Lower leg skin (tissue), 4 donors: ENCODE data around the gene GALNT2. TPM values are rescaled to one million over a fixed set of nuclear protein-coding genes. Genes with fewer than 3 reads are reported as not detected.

ENCODE experiments used
- DNase-seq, 2 donors: peaks; one replicate each; pipeline ENCODE4 v3.0.0-alpha.2; 2019; ENCODE audit warnings: low spot score in 2 of 2
- H3K4me3 ChIP-seq: fragments of 200-600 bp; sonication (generic); 2 replicates; pipeline ENCODE4 v1.5.1; 2017; ENCODE audit warnings: mild to moderate bottlenecking, low read depth; ENCODE audit not compliant: poor library complexity, severe bottlenecking
- CTCF ChIP-seq, 3 donors: fragments of 450-650 bp; IDR thresholded peaks; one replicate each; pipeline ENCODE4 v1.5.1; 2016; ENCODE audit warnings: antibody characterized with exemption in 3 of 3, mild to moderate bottlenecking in 3 of 3, moderate library complexity in 2 of 3
- POLR2A ChIP-seq, 2 donors: fragments of 450-650 bp; IDR thresholded peaks; one replicate each; pipeline ENCODE4 v1.6.1; 2016 to 2017; ENCODE audit warnings: antibody characterized with exemption in 2 of 2, mild to moderate bottlenecking in 1 of 2, moderate library complexity in 1 of 2
- WGBS, 2 donors: methylation state at CpG; one replicate each; pipeline ENCODE4 v1.1.5; 2018; 5-methylcytosine and 5-hydroxymethylcytosine counted together
- intact Hi-C: fragments of 100-400 bp; cut with DNase I; formaldehyde crosslinking; loops from one replicate; pipeline ENCODE4 v1.15.0; 2023; ENCODE audit warnings: low total_unique reads
- total RNA-seq, 4 donors: library from RNA; depleted of rRNA; stranded (reverse); fragments of >200 nt; gene quantifications; one replicate each; pipeline ENCODE4 v1.1.0, GENCODE V29; 2016

GALNT2 gene
- total RNA-seq, 4 donors from 2014 or later, result 11.0 to 31.0 (median 20.2) TPM

- TF ChIP-seq POLR2A (IDR thresholded peaks at IDR 0.05), result no peak
- no peak for TF ChIP-seq CTCF (IDR thresholded peaks at IDR 0.05)
- intact Hi-C loops, result no loop called here
- no peak for DNase-seq
- WGBS, 2 donors, result 63 to 69% methylated on average over 14 of the region's 14 CpGs
- no peak overlapping the region for H3K4me3 ChIP-seq
Measured at GRCh38 chr1:230270559-230271281, 203.7 kb downstream of the GALNT2 start.

GRCh38 chr1:230271300-230272035 lies 204.4 kb downstream of the GALNT2 start:
- intact Hi-C loops, result no loop called here
- TF ChIP-seq CTCF (IDR thresholded peaks at IDR 0.05) (no peak), POLR2A (IDR thresholded peaks at IDR 0.05) (no peak)
- DNase-seq, result no peak
- WGBS, 2 donors, result 89 to 91% methylated on average over 20 of the region's 20 CpGs
- no peak overlapping the region for H3K4me3 ChIP-seq

- 90 to 97% methylated on average over 9 of the region's 9 CpGs for WGBS, 2 donors
- intact Hi-C loops, result no loop called here
- no peak overlapping the region for H3K4me3 ChIP-seq
- no peak for DNase-seq
- TF ChIP-seq POLR2A (IDR thresholded peaks at IDR 0.05), result no peak
- no peak for TF ChIP-seq CTCF (IDR thresholded peaks at IDR 0.05)
Measured at GRCh38 chr1:230272557-230272956, 205.5 kb downstream of the GALNT2 start.

GRCh38 chr1:230273141-230273710 lies 206.2 kb downstream of the GALNT2 start:
- TF ChIP-seq POLR2A (IDR thresholded peaks at IDR 0.05), result no peak
- TF ChIP-seq CTCF (IDR thresholded peaks at IDR 0.05), result no peak

GRCh38 chr1:230274254-230274653 lies 207.2 kb downstream of the GALNT2 start:
- intact Hi-C loops, result no loop called here
- no peak for TF ChIP-seq CTCF (IDR thresholded peaks at IDR 0.05)
- no peak for TF ChIP-seq POLR2A (IDR thresholded peaks at IDR 0.05)
- H3K4me3 ChIP-seq, result no peak overlapping the region
- peak in 1 of 2 donors; percentile 63 for DNase-seq
- WGBS, 2 donors, result 76 to 82% methylated on average over 15 of the region's 15 CpGs

More at GRCh38 chr1:230273141-230273710, 206.2 kb downstream of the GALNT2 start:
- intact Hi-C loops, result no loop called here
- no peak overlapping the region for H3K4me3 ChIP-seq
- 93 to 94% methylated on average over 7 of the region's 7 CpGs for WGBS, 2 donors
- no peak for DNase-seq
